Activated T-cell treated with anti-CD3 and anti-CD28 coated beads, Interleukin-2, amount 50 U/mL, for 4 hours (primary cell): ENCODE measurements around the gene SEPTIN10. TPM values are rescaled to one million over a fixed set of nuclear protein-coding genes. Genes with fewer than 3 reads are reported as not detected.
A peak's percentile ranks its signal among the peaks of the same experiment; 100 is the strongest.
"Not testable (repeated sequence)": the region's sequence is repeated elsewhere in the genome, so short reads cannot be mapped to it uniquely, and the experiment has no call there.

Experiments used
- ATAC-seq, 2 donors: fragments of 200-7000 bp; cut with Tn5 transposase; one replicate each; pipeline ENCODE4 v1.10.0; 2021
- DNase-seq: peaks from one replicate; pipeline ENCODE4 v3.0.0-alpha.2; 2020
- H3K27me3 Mint-ChIP-seq: one replicate; pipeline ENCODE4 v1.8.0; 2021; ENCODE audit warnings: low read depth, mixed read lengths
- H3K36me3 Mint-ChIP-seq: one replicate; pipeline ENCODE4 v1.8.0; 2022; ENCODE audit warnings: mixed read lengths; ENCODE audit not compliant: insufficient read depth
- H3K4me1 Mint-ChIP-seq: one replicate; pipeline ENCODE4 v1.8.0; 2021; ENCODE audit warnings: low read depth, mixed read lengths
- H3K4me3 Mint-ChIP-seq: one replicate; pipeline ENCODE4 v1.8.0; 2021; ENCODE audit warnings: mild to moderate bottlenecking, moderate library complexity, mixed read lengths
- H3K9me3 Mint-ChIP-seq: one replicate; pipeline ENCODE4 v1.8.0; 2021; ENCODE audit warnings: mixed read lengths
- total RNA-seq, 3 donors: library from RNA; stranded (reverse); gene quantifications; one replicate each; pipeline ENCODE4 v1.2.1, GENCODE V29; 2021

Gene SEPTIN10
- total RNA-seq, 3 donors from 2014 or later, result 0.66 to 1.3 (median 1.1) TPM

DNA sequence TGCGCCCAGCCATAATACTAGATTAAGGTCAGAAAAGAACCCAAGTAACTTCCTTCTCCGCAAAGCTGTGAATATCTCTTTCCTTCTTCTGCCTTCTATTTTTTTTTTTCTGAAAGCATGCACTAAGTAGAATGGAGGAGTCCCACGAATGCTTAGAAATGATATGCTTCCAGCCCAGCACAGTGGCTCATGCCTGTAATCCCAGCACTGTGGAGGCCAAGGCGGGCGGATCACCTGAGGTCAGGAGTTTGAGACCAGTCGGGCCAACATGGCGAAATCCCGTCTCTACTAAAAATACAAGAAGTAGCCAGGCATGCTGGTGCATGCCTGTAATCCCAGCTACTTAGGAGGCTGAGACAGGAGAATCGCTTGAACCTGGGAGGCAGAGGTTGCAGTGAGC is 26.2 kb upstream of the SEPTIN10 start:
- not testable (repeated sequence) for H3K9me3 Mint-ChIP-seq, H3K4me3 Mint-ChIP-seq, H3K4me1 Mint-ChIP-seq, H3K27me3 Mint-ChIP-seq, DNase-seq, ATAC-seq, H3K36me3 Mint-ChIP-seq

DNA sequence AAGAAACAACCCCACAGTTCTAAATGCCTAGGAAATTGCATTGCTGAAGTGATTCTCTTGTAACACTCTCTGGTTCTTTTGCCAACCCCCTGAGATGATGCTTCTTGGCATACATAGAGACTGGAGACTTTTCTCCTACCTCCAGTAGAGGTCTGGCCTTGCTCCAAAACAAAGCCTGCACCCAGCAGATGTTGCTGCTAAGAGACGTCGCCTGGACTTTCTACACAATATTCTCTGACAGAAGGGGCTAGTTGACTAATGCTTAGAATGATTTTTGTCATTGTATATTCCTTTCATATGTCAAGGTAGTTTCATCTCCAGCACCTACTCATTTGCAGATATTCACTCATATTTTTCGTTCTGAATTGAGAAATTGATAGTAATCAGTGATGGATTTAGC is 25.0 kb upstream of the SEPTIN10 start:
- DNase-seq (no peak), ATAC-seq (no peak)
- no peak overlapping the region for H3K4me3 Mint-ChIP-seq
- no peaks in the 10 kb centered on the region for H3K27me3 Mint-ChIP-seq
- no peaks in the 10 kb centered on the region for H3K9me3 Mint-ChIP-seq
- H3K36me3 Mint-ChIP-seq, result no peaks in the 10 kb centered on the region
- peaks cover 8% of the 10 kb centered on the region for H3K4me1 Mint-ChIP-seq

DNA sequence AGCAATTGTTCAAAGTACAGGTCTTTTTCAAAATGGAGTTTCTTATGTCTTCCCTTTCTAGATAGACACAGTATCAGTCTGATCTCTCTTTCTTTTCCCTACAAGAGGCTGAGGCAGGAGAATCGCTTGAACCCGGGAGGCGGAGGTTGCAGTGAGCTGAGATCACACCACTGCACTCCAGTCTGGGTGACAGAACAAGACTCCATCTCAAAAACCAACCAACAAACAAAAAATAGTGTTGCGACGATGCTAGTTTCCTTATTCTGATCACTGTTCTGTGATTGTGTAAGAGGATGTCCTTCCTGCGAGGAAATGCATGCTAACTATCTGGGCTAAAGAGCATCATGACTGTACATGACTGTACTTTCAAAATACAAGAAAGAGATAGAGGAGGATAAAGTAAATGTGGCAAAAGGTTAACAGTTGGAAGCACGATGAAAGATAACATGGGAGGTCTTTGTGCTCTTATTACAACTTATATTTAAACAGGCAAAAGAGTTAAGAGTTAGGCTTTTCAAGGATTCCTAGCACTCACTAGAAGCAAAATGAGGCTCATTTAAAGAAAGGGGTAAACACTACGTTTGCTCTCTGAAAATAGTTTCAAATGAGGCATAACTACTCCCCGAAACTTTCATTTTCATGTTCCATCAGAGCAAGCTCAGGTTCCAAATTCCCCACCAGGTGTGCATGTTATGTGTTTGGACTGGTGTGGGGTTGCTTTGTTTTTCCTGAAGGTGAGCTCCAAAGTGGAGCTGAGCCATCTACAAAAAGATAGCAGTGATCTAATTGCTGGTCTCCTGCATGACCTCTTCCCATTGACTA is 24.2 kb upstream of the SEPTIN10 start:
- H3K36me3 Mint-ChIP-seq, result no peaks in the 10 kb centered on the region
- H3K4me3 Mint-ChIP-seq, result no peak overlapping the region
- no peaks in the 10 kb centered on the region for H3K27me3 Mint-ChIP-seq
- ATAC-seq (peak in 1 of 2 donors; percentile 43), DNase-seq (no peak)
- peaks cover 8% of the 10 kb centered on the region for H3K4me1 Mint-ChIP-seq
- H3K9me3 Mint-ChIP-seq, result no peaks in the 10 kb centered on the region

DNA sequence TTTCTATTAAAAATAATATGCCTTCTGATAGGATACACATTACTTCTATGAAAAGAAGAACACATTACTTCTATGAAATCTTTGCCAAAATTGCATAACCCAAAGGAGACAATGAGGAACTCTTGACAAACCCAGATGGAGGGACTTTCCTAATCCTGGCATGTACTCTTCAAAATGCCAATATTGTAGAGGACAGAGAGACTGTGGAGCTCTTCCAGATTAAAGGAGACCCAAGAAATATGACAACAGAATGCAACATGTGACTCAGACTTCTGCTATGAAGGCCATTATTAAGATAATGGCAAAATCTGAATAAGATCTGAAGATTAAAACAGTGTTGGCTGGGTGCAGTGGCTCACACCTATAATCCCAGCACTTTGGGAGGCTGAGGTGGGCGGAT is 22.6 kb upstream of the SEPTIN10 start:
- Mint-ChIP-seq H3K36me3 (no peaks in the 10 kb centered on the region), H3K9me3 (no peaks in the 10 kb centered on the region), H3K27me3 (peaks cover 2% of the 10 kb centered on the region), H3K4me1 (peaks cover 8% of the 10 kb centered on the region), H3K4me3 (no peak overlapping the region)
- DNase-seq (no peak), ATAC-seq (no peak)

DNA sequence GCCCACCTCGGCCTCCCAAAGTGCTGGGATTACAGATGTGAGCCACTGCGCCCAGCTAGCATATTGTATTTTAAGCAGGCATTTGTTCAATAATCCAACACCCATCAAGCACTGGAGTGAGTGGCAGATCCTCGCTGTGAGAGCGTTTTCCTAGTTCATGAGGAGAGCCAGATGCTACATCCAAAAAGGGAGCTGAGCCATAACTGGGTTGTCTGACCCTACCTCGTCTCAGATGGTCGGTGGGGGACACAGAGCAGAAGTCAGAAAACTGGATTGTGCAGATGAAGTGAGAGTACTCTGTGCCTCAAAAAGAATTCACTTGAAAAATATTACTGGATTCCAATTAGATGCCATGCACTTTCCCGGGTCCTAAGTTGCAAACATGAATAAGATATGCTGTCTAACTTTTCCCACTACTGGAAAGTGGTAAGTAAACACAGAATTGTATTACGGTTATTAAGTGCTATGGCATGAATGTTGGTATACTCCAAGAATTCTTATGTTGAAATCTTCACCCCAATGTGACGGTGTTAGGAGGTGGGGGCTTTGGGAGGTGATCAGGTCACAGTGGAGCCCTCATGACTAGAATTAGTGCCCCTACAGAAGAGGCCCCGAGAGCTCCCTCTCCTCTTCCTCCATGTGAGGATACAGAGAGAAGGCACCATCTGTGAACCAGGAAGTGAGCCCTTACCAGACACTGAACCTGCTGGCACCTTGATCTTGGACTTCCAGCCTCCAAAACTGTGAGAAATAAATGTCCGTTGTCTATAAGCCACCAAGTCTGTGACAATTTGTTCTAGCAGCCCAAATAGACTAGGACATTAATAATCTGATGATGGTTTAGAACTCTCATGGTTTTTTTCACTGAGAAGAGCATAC is 21.9 kb upstream of the SEPTIN10 start:
- Mint-ChIP-seq H3K27me3 (peaks cover 2% of the 10 kb centered on the region), H3K4me1 (peaks cover 8% of the 10 kb centered on the region), H3K4me3 (no peak overlapping the region), H3K9me3 (no peaks in the 10 kb centered on the region), H3K36me3 (no peaks in the 10 kb centered on the region)
- DNase-seq (no peak), ATAC-seq (no peak)

DNA sequence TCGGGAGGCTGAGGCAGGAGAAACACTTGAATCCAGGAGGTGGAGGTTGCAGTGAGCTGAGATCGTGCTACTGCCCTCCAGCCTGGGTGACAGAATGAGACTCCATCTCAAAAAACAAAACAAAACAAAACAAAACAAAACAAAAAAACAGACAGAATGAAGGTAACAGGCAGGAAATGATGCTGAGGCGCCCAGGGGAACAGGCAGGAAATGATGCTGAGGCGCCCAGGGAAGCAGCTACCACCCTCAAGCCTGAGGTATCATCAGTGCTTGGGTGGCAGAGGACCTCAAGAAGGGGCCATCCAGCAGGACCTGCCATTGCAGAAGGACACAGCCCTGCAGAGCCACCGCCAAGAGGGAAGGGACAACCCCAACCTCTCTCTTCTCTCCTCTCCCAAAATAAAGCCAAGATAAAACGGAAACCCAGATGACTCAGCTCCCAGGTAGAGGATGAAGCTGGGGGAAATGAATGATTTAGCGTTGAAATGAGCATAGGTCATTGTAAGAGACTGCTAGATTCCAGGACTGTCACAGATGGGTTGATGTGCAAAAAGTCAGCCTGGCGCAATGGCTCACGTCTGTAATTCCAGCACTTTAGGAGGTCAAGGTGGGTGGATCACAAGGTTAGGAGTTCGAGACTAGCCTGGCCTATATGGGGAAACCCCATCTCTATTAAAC is 19.7 kb upstream of the SEPTIN10 start:
- no peak for ATAC-seq
- Mint-ChIP-seq H3K27me3 (peaks cover 4% of the 10 kb centered on the region), H3K4me1 (peaks cover 6% of the 10 kb centered on the region), H3K4me3 (no peak overlapping the region), H3K36me3 (no peaks in the 10 kb centered on the region), H3K9me3 (no peaks in the 10 kb centered on the region)
- no peak for DNase-seq

DNA sequence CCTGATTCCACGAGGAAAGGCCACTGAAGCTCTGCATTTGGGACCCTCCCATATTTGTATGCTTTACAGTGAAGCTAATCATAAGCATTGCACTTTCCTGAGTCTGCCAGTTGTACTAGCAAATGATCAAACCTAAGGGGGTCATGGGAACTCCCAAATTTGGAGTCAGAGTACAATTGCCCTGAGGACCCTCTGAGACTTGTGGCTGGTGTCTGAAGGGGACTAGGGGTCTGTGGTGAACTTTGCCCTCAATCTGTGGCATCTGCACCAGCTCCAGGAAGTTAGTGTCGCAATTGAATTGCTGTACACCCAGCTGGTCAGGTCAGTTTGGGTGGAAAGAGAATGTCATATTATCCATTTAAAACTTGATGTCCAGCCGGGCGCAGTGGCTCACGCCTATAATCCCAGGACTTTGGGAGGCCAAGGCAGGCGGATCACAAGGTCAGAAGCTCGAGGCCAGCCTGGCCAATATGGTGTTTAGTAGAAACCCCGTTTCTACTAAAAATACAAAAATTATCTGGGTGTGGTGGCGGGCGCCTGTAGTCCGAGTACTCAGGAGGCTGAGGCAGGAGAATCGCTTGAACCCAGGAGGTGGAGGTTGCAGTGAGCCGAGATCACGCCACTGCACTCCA is 18.5 kb upstream of the SEPTIN10 start:
- ATAC-seq (no peak), DNase-seq (no peak)
- Mint-ChIP-seq H3K36me3 (no peaks in the 10 kb centered on the region), H3K9me3 (no peaks in the 10 kb centered on the region), H3K27me3 (peaks cover 7% of the 10 kb centered on the region), H3K4me1 (no peaks in the 10 kb centered on the region), H3K4me3 (no peak overlapping the region)

DNA sequence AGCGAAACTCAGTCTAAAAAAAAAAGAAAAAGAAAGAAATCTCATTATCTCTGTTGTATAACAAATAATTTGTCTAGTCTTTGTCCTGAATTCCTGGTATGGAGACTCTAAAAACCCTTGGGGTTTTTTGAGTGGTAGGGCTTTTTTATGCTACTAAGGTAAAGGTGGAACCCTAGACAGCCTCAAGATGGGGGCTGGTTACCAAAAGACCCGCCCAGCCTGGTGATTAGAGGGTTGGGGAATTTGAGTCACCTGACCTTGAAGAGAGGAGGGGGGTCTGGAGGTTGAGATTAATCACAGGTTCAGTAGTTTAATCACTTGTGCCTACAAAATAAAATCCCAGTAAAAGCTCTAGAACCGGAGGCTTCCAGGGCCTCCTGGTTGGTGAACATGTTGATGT is 18.0 kb upstream of the SEPTIN10 start:
- Mint-ChIP-seq H3K9me3 (no peaks in the 10 kb centered on the region), H3K4me3 (no peak overlapping the region), H3K4me1 (no peaks in the 10 kb centered on the region), H3K36me3 (no peaks in the 10 kb centered on the region), H3K27me3 (peaks cover 7% of the 10 kb centered on the region)
- no peak for DNase-seq
- no peak for ATAC-seq

DNA sequence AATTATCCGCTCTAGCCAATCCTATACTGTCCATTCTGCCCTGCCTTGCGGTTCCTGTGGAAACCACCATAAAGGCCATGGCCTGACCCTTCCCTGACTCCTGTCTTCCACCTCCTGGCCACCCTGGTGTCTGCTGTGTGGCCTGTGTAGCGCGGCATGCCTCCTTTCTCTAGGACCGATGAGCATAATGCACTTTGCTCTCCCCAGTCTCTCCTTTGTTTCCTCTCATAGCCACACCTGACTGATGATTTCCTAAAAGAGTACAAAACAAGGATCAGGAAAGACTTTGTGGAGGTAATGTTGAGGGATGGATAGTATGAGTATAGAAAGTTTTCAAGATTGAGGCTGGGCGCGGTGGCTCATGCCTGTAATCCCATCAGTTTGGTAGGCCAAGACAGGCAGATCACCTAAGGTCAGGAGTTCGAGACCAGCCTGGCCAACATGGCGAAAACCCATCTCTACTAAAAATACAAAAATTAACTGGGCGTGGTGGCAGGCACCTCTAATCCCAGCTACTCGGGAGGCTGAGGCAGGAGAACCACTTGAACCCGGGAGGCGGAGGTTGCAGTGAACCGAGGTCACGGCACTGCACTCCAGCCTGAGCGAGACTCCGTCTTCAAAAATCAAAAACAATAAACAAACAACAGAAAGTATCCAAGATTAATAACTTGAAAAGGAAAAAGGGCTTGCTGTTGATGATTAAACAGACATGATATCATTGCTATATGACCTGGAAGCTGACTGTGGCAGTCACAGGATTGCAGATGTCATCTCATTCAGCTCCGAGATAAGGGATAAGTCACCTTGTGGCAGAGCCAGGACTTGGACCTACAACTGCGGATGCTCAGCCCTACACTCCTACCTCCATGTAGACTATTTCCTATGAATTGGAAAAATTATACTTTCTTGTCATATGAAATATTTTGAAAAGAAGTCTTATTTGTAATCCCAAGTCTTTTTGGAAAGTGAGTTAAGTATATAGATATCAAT is 17.0 kb upstream of the SEPTIN10 start:
- Mint-ChIP-seq H3K36me3 (no peaks in the 10 kb centered on the region), H3K27me3 (peaks cover 7% of the 10 kb centered on the region), H3K4me1 (no peaks in the 10 kb centered on the region), H3K9me3 (no peaks in the 10 kb centered on the region), H3K4me3 (no peak overlapping the region)
- no peak for ATAC-seq
- no peak for DNase-seq

DNA sequence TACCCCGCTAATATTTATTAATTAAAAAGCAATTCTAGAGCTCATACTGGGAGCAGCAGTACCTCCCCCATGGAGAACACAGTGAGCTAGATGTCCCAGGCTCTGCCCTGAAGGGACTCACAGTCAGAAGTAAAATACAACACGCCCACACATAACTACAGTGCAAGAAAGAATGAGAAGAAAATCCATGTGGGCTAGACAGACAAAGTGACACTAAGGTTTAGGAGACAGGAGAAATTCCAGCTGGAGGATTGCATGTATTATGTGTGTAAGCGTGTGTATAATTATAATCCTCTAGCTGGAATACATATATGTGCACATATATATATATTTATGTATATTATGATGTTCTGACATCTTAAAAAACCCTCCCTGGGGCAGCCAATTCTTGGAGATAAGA is 16.1 kb upstream of the SEPTIN10 start:
- H3K9me3 Mint-ChIP-seq, result no peaks in the 10 kb centered on the region
- peaks cover 9% of the 10 kb centered on the region for H3K27me3 Mint-ChIP-seq
- no peaks in the 10 kb centered on the region for H3K36me3 Mint-ChIP-seq
- H3K4me1 Mint-ChIP-seq, result no peaks in the 10 kb centered on the region
- no peak for ATAC-seq
- H3K4me3 Mint-ChIP-seq, result no peak overlapping the region
- DNase-seq, result no peak

DNA sequence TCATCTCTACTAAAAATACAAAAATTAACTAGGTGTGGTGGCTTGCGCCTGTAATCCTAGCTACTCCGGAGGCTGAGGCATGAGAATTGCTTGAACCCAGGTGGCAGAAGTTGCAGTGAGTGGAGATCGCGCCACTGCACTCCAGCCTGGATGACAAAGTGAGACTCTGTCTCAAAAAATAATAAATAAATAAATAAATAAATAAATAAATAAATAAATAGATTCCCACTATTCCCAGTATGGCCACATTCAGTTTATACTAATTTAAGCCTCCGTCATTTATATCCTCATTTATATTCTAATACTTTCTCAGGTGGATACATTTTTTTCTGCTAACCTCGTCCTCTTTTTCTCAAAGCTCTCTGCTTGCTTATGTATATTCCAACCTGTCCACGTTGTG is 14.6 kb upstream of the SEPTIN10 start:
- not testable (repeated sequence) for ATAC-seq, H3K36me3 Mint-ChIP-seq, H3K9me3 Mint-ChIP-seq, DNase-seq, H3K4me3 Mint-ChIP-seq, H3K4me1 Mint-ChIP-seq
- peaks cover 20% of the 10 kb centered on the region for H3K27me3 Mint-ChIP-seq

DNA sequence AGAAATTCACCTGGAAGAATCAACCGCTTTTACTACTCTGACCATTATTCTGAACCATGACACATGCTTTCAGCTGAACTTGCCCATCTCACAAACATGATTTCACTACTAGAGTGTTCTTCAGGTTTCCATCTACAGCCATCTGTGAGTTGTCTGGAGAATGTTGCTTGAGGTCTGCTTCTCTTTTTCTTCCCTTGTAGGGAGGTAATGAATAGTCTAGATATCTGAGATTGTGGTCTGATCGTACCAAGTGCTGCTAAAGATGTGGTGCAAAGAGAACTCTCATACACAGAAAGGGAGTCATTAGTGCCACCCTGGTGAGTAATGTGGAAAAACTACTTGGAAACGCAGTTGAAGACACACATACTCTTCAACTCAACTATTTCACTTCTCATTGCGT is 10.6 kb upstream of the SEPTIN10 start:
- Mint-ChIP-seq H3K4me3 (no peak overlapping the region), H3K4me1 (no peaks in the 10 kb centered on the region), H3K9me3 (no peaks in the 10 kb centered on the region), H3K27me3 (peaks cover 35% of the 10 kb centered on the region), H3K36me3 (no peaks in the 10 kb centered on the region)
- ATAC-seq (no peak), DNase-seq (no peak)

DNA sequence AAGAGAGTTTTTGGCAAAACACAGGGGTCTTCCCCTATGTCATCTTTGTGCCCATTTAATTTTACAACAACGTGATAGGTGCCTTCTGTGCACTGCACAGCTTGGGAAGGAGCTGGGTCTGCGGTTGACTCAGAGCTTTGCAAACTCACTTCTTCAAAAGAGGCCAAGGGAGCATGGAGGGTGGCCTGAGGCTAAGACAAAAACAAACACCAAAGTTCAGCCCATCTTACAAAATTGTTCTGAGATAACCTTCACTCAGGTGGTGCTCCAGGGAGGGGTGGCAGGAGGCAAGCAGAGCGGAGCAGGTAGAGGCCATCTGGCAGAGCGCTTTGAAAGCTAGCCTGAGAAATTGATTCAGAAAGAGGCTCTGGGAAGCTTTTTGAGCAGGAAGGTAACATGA is 10.2 kb upstream of the SEPTIN10 start:
- no peak for DNase-seq
- Mint-ChIP-seq H3K9me3 (no peaks in the 10 kb centered on the region), H3K4me1 (no peaks in the 10 kb centered on the region), H3K27me3 (peaks cover 39% of the 10 kb centered on the region), H3K36me3 (no peaks in the 10 kb centered on the region), H3K4me3 (no peak overlapping the region)
- ATAC-seq, result no peak
